HG03432 (cell line): Measurements from ENCODE around the gene FYN.

Source experiments
- ATAC-seq: cut with Tn5 transposase; IDR thresholded peaks from one replicate; pipeline ENCODE4 v1.9.1; 2021; ENCODE audit warnings: mild to moderate bottlenecking, moderate library complexity; ENCODE audit not compliant: unreplicated experiment

The FYN gene

DNA sequence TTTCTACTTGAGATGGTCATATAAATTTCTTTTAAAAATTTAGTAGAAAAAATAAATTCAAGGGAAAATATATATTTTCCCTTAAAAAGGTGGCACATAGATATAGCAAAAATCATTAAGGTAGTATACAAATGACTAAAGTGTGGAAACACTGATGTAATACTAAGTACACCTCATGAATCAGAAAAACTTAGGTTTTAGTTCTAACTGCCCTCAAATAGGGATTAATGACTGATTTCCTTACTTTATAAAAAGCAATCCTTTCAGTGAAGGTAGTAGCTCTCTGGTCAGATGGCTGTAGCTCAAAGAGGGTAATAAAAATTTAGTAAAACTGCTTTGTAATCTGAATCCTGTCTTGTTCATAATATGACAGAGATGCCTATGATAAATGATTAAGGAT is 63.5 kb downstream of the FYN start:
- no peak for ATAC-seq

DNA sequence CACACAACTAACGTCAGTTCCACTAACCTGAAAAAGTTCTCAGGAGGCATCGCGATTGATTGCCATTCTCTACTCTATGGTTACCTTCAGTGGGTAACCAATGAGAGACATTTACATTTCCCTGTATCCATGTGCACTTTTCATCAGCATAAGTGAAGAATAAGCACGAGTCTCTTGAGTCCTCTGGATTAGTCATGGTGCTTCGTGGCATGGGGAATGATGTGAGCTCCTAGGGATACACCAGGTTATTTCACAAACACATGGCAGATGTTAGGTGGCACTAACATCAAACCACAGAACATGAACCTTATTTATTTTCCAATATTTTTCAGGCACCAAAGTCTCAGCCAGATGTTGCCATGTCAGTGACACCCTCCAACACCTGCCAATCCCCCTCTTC is 64.0 kb downstream of the FYN start:
- no peak for ATAC-seq

DNA sequence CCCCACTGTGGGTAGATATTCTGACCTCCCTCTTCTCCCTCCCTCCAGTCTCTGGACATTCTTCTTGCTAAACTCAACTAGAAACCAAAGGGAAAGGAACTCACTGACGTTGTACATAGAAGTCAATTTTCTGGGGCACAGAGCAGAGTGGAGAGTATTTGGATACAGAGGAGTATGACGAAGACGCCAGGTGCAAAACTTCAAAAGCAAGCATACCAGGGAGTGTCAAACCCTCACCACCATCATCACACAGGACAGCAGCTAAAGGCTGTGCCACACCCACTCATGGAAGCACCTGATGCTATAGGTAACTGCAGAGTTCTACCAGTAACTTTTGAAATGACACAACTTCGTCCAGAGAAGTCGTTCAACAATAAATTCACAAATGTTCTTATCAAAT is 64.8 kb downstream of the FYN start:
- ATAC-seq = no peak

- no peak for ATAC-seq
These were observed 66.4 kb downstream of the FYN start for GRCh38 chr6:111806561-111807497.

DNA sequence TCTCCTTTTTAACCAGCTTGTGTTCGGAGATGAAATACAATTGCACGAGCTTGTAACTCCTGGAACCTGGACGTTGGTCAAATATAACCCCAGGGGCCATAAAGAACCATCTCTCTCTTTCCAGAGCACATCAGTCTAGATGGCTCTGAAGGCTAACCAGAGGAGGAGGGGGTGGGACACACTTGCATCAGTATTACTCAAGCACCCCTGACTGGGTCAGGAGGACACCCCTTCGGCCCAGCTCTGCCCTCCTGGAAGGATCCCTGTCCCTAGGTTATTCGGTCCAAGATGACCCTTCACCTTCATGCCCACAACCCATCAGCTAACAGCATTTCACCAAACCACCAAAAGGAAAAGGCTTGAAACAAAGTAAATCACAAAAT is 67.1 kb downstream of the FYN start:
- ATAC-seq = no peak

- ATAC-seq = peak; percentile 69
These were observed 67.6 kb downstream of the FYN start for GRCh38 chr6:111805511-111806164.

- ATAC-seq = peak; percentile 66
These were observed 68.5 kb downstream of the FYN start for GRCh38 chr6:111804627-111805235.

DNA sequence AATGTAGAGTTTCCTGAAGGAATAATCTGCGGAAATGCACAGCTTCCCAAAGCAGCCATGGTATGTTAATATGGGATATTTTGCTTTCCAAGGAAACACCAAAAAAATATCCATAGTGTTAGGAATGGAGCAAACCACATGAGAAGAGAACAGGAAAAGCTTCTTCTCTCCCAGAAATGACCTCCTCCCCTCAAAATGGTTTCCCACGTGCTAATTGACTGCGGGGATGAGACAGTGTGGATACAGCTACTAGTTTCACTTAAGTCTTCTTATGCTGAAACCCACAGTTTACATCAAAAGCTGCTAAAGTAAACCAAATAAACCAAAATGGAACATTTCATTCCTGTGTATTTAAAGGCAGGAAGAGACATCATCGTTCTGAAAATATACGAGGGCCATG is 69.4 kb downstream of the FYN start:
- no peak for ATAC-seq

DNA sequence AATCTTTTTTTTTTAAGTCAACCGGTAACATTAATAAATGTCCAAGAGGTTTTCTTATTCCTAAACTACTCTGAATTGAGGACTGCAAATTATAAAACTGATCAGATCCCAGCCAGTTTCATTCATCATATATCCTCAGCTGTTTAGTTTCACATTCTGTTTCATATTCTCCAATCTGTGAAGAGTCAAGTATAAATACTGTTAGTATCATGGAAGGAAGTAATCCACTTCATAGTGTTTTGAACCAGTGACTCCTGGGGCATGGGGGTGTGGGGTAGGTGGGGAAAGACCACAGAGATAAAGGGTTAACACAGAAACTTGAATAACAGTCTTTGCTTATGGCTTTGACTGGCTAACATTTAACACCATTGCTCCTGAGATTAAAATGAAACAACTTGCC is 69.9 kb downstream of the FYN start:
- ATAC-seq = no peak

- ATAC-seq = no peak
These were observed 70.4 kb downstream of the FYN start for GRCh38 chr6:111802720-111803330.

DNA sequence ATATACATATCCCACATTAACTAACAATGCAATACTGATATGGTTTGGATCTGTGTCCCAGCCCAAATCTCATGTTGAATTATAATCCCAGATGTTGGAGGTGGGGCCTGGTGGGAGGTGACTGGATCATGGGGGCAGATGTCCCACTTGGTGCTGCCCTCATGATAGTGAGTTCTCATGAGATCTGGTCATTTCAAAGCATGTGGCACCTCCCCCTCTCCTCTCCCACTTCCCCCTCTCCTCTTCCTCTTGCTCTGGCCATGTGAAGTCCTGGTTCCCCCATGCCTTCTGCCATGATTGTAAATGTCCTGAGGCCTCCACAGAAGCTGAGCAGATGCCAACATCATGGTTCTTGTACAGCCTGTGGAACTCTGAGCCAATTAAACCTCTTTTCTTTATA is 71.2 kb downstream of the FYN start:
- ATAC-seq = no peak

DNA sequence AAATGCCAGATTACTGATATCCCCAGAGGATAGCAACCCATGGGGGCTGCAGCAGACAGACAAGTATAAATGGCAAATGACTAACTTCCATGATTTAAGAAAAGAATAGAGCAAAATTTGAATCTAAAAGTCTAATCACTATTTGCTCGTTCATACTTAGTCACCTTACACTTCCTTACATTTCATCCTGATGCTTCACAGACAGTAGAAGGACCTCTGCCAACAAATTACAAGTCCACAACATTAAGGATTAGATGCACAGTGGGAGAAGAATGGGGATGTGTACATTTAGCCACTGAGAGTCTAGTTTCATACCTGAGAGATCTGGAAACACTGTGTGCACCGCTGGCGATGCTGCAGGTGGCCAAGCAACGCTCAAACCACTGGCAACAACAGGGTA is 72.4 kb downstream of the FYN start:
- no peak for ATAC-seq

DNA sequence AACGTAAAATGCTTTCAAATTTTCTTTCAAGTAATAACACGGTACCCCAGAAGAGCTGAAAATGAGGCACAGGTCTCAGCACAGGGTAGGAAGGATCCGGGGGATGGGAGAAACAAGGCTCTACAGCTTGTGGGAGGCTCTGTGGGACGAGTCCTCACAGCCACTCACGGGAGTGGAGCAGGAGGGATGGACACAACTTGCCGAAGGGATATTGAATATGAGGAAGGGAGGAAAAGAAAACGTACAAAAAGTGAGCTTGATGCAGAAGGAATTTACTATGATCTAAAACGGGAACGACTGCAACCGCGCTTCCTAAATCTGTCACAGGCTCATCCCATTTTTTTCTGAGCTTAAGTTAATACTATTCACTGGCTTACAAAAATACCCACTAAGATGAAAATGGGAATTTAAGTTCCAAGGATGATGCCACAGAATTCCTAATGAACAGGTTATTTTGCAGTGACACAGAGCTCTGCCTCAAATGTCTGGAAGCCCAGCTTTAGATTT is 72.9 kb downstream of the FYN start:
- no peak for ATAC-seq

DNA sequence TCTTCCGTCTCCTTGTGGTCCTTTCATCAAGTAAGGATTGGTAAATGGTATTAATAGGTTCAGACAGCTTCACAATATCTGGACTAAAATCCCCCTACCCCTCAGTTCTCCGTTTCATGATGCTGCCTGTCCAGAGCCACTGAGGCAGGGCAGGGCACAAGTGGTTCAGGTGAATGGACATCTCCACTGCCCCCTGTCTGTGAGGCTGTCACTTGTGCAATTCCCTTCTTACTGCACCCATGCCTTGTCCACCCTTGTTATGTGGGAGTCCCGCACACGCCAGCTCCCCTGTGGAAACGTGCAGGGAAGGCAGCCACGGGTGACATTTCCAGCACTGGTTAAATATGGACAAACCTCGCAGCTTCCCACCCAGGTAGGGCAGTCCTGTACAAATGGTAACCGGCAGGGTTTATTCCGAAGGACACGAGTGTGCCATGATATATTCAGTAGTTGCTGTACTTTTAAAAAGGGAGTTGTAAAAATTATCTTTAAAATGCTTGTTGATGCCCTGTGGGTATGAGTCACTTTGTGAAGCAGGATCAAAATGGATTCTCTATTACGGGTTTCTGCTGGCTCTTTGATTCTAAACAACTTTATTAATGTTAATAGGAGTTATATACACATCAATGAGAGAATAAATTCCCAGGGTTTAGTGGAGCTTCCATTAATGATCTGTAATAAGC is 73.5 kb downstream of the FYN start:
- no peak for ATAC-seq

- ATAC-seq = no peak
These were observed 74.9 kb downstream of the FYN start for GRCh38 chr6:111798281-111798725.

- no peak for ATAC-seq
These were observed 76.8 kb downstream of the FYN start for GRCh38 chr6:111796310-111796918.

DNA sequence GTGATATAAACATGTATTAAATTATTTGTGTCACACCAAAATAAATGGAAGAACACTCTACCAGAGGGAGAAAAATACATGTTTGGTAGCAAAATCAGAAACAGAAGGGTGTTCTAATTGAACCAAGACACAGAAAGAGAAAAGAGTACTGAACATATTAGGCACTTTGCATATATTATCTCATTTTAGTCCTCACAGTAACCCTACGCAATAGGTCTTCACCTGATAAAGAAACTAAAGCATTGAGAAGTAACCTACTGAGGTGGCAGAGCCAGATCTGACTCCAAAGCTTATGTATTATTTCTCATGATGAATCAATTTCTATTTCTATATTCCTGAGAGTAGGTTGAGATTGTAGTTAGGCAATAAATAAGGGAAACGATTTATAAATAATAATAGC is 77.7 kb downstream of the FYN start:
- ATAC-seq = no peak

GRCh38 chr6:111794727-111795452 is 78.4 kb downstream of the FYN start:
- no peak for ATAC-seq

DNA sequence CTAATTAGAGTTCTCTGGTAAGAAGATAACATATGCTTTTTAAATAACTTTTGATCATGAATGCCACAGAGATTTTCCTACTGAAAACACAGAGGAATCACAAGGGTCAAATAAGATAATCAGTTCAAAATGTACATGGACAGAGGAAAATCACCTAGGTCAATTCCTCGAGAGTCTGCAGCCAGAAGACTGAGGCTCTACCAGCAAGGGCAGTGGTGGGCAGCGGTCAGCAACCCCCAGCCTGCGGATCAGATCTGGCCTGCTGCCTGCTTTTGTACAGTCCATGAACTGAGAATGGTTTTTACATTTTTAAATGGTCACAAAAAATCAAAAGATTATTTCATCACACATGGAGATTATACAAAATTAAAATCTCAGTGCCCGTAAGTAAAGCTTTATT is 79.0 kb downstream of the FYN start:
- ATAC-seq = no peak

DNA sequence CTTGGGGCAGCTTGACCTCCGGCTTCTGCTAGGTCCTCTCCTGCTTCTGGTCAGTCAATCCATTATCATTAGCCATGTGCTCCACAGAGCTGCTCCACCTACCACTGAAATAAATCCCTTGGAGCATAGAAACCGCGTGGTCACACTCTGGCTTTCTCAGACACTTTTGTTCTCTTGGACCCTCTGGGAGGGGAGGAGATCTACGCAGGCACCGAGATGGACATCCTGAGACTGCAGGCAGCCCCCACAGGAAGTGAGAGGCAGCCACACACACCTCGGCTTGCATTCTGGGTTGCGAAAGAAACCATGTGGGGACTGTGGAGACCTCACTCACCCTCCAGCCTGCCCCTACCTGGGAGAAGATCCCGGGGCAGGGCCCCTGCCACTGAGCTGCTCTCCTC is 79.5 kb downstream of the FYN start:
- ATAC-seq = peak; percentile 64
